OCI-LY7 (cell line): ENCODE results near the gene ALG14. TPM values are rescaled to one million over a fixed set of nuclear protein-coding genes. Genes with fewer than 3 reads are reported as not detected.

Source experiments
- BruUV-seq: library from RNA; stranded (reverse); fragments of 400-500 nt; replicated peaks from 2 replicates; lab custom pipeline; 2021; lab: Mats Ljungman, UMichigan
- CTCF ChIA-PET: fragments of 300-600 bp; sonication (Branson Sonifier 250); formaldehyde crosslinking; loops from one replicate; lab custom pipeline; 2022; ENCODE audit warnings: antibody characterized with exemption; ENCODE audit not compliant: unreplicated experiment; lab: Charles Lee
- POLR2A ChIA-PET: fragments of 300-600 bp; sonication (Branson Sonifier 250); formaldehyde crosslinking; loops from one replicate; lab custom pipeline; 2022; ENCODE audit warnings: antibody characterized with exemption; lab: Charles Lee
- DNase-seq: peaks from one replicate; pipeline ENCODE4 v3.0.0-alpha.2; 2015; ENCODE audit warnings: low spot score
- H2AFZ ChIP-seq: fragments of 200-600 bp; sonication (generic), shearing (Covaris generic); 2 replicates; pipeline ENCODE4 v1.6.1; 2014; ENCODE audit warnings: mild to moderate bottlenecking, antibody characterized with exemption, low read length, moderate library complexity
- H3K27ac ChIP-seq: fragments of 200-600 bp; sonication (generic); 2 replicates; pipeline ENCODE4 v1.5.1; 2014; ENCODE audit warnings: mixed run types, low read depth, mild to moderate bottlenecking, moderate library complexity, low read length, inconsistent platforms; ENCODE audit not compliant: poor library complexity, severe bottlenecking
- H3K36me3 ChIP-seq: fragments of 200-600 bp; sonication (generic); 2 replicates; pipeline ENCODE4 v1.6.1; 2014; ENCODE audit warnings: mild to moderate bottlenecking, antibody characterized with exemption, low read length, moderate library complexity, mixed read lengths; ENCODE audit not compliant: insufficient read depth
- H3K4me1 ChIP-seq: fragments of 200-600 bp; sonication (generic); 2 replicates; pipeline ENCODE4 v1.5.1; 2014; ENCODE audit warnings: mild to moderate bottlenecking, low read length; ENCODE audit not compliant: insufficient read depth, poor library complexity, severe bottlenecking
- H3K4me2 ChIP-seq: fragments of 200-600 bp; sonication (generic); 2 replicates; pipeline ENCODE4 v1.6.1; 2014; ENCODE audit warnings: mild to moderate bottlenecking, low read length
- H3K4me3 ChIP-seq: fragments of 200-600 bp; sonication (generic); 2 replicates; pipeline ENCODE4 v1.5.1; 2014; ENCODE audit warnings: mild to moderate bottlenecking, low read depth, low read length; ENCODE audit not compliant: poor library complexity, severe bottlenecking
- H3K79me2 ChIP-seq: fragments of 200-600 bp; sonication (generic); 2 replicates; pipeline ENCODE4 v1.6.1; 2016; ENCODE audit warnings: low read depth, mild to moderate bottlenecking, low read length, moderate library complexity, mixed read lengths; ENCODE audit not compliant: insufficient read depth
- H3K9me2 ChIP-seq: fragments of 200-600 bp; sonication (generic); 2 replicates; pipeline ENCODE4 v1.6.1; 2016; ENCODE audit warnings: mild to moderate bottlenecking, low read length, mixed read lengths; ENCODE audit not compliant: insufficient read depth
- H3K9me3 ChIP-seq: fragments of 200-600 bp; sonication (generic); 2 replicates; pipeline ENCODE4 v1.6.1; 2014; ENCODE audit warnings: mild to moderate bottlenecking, mixed run types, low read length, mixed read lengths
- H4K20me1 ChIP-seq: fragments of 200-600 bp; sonication (generic); 2 replicates; pipeline ENCODE4 v1.6.1; 2014; ENCODE audit warnings: mild to moderate bottlenecking, antibody characterized with exemption, low read length, moderate library complexity, mixed read lengths; ENCODE audit not compliant: insufficient read depth
- EZH2phosphoT487 ChIP-seq: fragments of 200-600 bp; sonication (generic); IDR thresholded peaks from 2 replicates; pipeline ENCODE4 v1.6.1; 2018; ENCODE audit warnings: low read depth, borderline replicate concordance, mild to moderate bottlenecking, mixed run types, antibody characterized with exemption, low read length, moderate library complexity, mixed read lengths
- intact Hi-C: fragments of 100-400 bp; cut with micrococcal nuclease; formaldehyde crosslinking; loops from one replicate; pipeline ENCODE4 v1.10.0; 2022; ENCODE audit not compliant: unreplicated experiment
- total RNA-seq, 2 experiments: library from RNA; depleted of rRNA in 1 of 2; stranded (reverse); fragments of >200 nt in 1 of 2; shearing (Covaris generic) in 1 of 2; gene quantifications; 2 replicates each; pipeline ENCODE4 v1.2.3, GENCODE V29; 2014 to 2022
- TF ChIP-seq, protein P1 (sequence below): fragments of 200-600 bp; sonication (generic); conservative IDR thresholded peaks from 2 replicates; pipeline ENCODE4 v1.5.1; 2014; ENCODE audit warnings: mild to moderate bottlenecking, antibody characterized with exemption, low read length, moderate library complexity, mixed read lengths

ALG14 gene
- total RNA-seq, 2 experiments from 2014 or later, result 1.6 to 8.3 TPM

DNA sequence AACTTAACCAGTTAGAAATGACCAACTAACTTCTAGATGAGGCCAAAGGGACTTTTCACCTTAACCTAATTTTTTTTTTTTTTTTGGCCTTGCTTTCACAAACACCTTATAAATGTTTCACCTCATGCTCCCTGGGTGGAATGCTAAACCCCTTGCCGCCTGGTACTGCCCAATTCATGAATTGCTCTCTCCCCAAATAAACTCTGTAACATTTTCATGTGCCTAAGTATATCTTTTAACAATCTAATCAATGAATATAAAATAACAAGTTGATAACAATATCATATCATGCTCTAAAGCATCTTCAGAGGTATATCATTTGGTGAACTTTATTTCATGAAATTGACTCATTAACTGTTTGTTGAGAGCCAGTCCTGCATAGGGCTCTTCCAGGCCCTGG, 134.9 kb downstream of the ALG14 start:
- Histone ChIP-seq H3K4me2 (no peak overlapping the region), H3K9me3 (no peaks in the 10 kb centered on the region), H3K4me3 (no peak overlapping the region), H3K9me2 (no peaks in the 10 kb centered on the region), H3K79me2 (no peaks in the 10 kb centered on the region), H3K4me1 (no peaks in the 10 kb centered on the region), H4K20me1 (no peaks in the 10 kb centered on the region), H3K27ac (no peak overlapping the region), H2AFZ (no peak overlapping the region), H3K36me3 (no peaks in the 10 kb centered on the region)
- ChIA-PET CTCF (no interaction called here), POLR2A (no interaction called here)
- intact Hi-C loops, result no loop called here
- no peak for DNase-seq
- BruUV-seq, result no TSS peak
- TF ChIP-seq, protein P1, sequence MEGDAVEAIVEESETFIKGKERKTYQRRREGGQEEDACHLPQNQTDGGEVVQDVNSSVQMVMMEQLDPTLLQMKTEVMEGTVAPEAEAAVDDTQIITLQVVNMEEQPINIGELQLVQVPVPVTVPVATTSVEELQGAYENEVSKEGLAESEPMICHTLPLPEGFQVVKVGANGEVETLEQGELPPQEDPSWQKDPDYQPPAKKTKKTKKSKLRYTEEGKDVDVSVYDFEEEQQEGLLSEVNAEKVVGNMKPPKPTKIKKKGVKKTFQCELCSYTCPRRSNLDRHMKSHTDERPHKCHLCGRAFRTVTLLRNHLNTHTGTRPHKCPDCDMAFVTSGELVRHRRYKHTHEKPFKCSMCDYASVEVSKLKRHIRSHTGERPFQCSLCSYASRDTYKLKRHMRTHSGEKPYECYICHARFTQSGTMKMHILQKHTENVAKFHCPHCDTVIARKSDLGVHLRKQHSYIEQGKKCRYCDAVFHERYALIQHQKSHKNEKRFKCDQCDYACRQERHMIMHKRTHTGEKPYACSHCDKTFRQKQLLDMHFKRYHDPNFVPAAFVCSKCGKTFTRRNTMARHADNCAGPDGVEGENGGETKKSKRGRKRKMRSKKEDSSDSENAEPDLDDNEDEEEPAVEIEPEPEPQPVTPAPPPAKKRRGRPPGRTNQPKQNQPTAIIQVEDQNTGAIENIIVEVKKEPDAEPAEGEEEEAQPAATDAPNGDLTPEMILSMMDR, result no peak
- no peak for TF ChIP-seq EZH2phosphoT487

DNA sequence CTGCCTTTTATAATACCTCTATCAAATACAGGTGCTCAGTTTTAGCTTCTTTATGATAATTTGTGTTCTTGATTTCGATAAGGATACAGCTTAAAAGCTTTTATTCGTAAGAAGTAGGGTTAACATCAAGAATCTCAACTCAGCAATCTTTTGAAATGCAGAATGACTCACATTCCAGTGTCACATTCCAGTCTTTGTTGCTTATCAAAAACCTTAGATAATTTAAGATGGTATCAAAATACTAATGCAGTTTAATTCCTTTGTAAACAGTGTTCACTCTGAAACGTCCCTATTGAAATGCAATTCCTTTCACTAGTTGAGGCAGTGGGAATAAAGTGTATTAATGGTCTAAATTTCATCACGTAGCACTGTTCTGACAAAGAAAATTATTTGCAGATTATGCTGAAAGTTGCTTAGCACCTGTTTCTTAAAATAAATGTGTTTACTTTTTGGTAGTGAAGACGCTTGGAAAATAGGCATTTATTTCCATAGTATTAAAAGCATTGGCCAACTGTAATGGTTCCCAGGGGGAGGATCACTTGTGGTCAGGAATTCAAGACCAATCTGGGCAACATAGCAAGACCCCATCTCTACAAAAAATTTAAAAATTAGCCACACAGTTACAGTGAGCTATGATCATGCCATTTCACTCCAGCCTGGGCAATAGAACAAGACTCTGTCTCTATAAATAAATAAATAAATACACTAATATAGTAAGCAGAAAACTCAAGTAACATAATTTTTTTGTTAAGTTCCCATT, 135.7 kb downstream of the ALG14 start:
- Histone ChIP-seq H3K79me2 (no peaks in the 10 kb centered on the region), H3K27ac (no peak overlapping the region), H3K4me1 (no peaks in the 10 kb centered on the region), H3K9me2 (no peaks in the 10 kb centered on the region), H3K36me3 (no peaks in the 10 kb centered on the region), H3K4me3 (no peak overlapping the region), H4K20me1 (no peaks in the 10 kb centered on the region), H2AFZ (no peak overlapping the region), H3K4me2 (no peak overlapping the region), H3K9me3 (no peaks in the 10 kb centered on the region)
- ChIA-PET POLR2A (no interaction called here), CTCF (no interaction called here)
- no TSS peak for BruUV-seq
- TF ChIP-seq EZH2phosphoT487, result no peak
- TF ChIP-seq, protein P1, result no peak
- intact Hi-C loops, result no loop called here
- no peak for DNase-seq

DNA sequence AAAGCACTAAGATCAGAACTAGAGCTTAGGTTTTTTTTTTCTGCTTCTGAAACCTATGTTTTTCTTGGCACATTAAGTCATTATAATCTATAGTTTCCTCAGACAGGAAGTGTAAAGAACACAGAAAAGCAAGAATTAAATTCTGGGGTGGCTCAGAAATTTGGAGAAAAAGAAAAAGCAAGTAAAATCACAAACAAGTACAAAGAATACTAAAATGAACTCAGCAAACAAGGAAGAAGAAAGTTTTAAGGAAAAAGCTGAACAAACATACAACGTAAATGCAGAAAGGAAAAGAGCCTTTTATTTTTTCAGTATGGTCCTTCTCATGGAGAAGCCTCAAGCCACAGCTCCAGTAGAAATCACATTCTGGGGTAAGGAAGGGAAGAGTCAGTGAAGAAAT, 137.3 kb downstream of the ALG14 start:
- Histone ChIP-seq H3K79me2 (no peaks in the 10 kb centered on the region), H3K4me1 (no peaks in the 10 kb centered on the region), H3K27ac (no peak overlapping the region), H3K9me2 (no peaks in the 10 kb centered on the region), H3K4me3 (no peak overlapping the region), H4K20me1 (no peaks in the 10 kb centered on the region), H3K9me3 (no peaks in the 10 kb centered on the region), H3K4me2 (no peak overlapping the region), H3K36me3 (no peaks in the 10 kb centered on the region), H2AFZ (no peak overlapping the region)
- no peak for TF ChIP-seq EZH2phosphoT487
- TF ChIP-seq, protein P1, result no peak
- CTCF ChIA-PET, result no interaction called here
- BruUV-seq, result no TSS peak
- intact Hi-C loops, result no loop called here
- POLR2A ChIA-PET, result no interaction called here
- no peak for DNase-seq
